Ramos (cell line): Measurements from ENCODE around the gene OTOS.

Experiments
- in situ Hi-C: fragments of 300-500 bp; cut with MboI; formaldehyde crosslinking; loops from one replicate; pipeline ENCODE4 v1.14.3; 2022; ENCODE audit warnings: low sequenced_read_pairs; ENCODE audit not compliant: unreplicated experiment

OTOS gene

DNA sequence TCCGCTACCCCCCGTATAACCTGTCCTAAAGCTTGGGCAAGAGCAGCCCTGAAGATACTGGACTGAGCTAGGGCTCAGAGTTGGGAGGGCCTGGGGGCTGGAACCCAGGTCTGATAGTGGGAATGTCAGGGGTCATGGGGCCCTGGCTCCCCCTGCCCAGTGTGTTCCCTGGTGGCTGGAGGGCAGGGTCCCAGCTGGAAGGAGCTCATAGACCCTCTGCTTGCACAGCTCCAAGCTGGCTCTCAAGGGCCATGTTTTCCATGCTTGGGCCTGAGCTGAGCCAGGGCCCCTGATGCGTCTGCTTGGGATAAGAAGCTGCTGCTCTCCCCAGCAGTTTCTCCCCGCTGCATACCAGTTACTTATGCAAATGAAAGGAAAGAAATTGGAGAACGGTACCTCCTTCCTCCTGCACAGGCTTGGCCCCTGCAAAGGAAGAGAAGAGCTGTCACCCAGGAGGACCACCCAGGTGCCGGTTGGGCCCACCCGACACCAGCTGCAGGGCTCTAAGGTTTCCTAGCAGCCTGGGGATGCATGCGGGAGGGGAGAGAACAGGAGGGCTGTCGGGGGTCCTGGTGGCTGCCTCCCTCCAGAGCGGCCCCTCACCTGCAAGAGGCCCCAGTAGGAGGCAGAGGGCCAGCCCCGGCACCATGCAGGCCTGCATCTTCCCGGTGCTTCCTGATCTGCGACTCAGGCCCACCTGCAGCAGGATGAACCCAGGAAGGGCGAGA is 628 bp downstream of the OTOS start:
- in situ Hi-C loops: loop anchor here (5.0 kb wide), 1 partner anchor 83 kb away; no protein-coding TSS in a partner anchor

DNA sequence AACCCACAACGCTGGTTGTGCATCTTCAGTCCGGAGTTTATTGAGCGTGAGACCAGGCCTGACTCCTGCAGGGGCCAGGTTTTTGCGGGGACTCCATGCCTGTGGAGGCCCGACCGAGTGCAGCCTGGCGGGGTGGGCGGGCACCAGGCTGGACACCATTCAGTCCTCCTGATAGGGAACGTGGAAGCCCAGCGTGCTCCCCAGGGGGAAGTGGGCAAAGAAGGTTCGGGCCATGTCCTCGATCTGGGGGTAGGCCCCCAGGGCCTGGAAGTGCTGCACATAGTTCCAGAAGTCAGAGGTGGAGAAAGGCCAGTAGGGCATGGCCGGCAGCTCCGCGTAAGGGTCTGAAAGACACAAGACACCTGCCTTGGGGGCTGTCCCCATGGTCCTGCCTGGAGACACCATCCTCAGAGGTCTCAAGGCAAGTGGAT is 1.4 kb downstream of the OTOS start:
- in situ Hi-C loops: no loop called here

DNA sequence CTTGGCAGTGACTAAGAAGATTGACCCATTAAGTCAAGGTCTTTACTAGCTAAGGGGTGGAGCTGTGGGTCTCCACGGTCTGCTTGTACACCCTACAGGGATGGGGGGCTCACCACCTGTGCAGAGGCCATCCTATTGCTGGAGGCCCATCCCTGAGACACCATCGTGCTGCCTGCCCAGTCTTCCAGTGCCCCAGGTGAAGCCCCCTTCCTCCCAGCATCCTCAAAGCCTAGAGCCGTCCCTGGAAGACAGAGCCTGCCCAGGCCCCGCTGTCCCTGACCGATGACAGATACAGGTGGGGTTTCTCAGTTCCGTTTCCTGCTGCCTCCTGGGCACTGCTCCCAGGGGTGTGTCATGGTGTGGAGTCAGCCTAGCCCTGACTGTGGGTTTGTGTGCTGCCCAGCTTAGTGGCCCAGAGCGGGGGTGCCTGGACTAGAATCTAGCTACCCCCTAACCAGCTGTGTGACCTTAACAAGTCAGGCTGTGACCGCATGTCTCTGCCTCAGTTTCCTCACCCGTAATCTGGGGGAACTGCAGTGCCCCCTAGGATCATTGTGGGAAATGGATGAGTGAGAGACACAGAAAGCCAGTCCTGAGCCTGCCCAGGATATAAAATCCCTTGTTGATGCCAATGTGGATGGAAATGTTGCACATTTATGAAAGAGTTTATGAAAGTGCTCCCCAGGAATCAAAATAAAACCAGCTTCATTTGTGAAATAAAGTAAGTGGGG is 2.0 kb downstream of the OTOS start:
- in situ Hi-C loops: no loop called here

DNA sequence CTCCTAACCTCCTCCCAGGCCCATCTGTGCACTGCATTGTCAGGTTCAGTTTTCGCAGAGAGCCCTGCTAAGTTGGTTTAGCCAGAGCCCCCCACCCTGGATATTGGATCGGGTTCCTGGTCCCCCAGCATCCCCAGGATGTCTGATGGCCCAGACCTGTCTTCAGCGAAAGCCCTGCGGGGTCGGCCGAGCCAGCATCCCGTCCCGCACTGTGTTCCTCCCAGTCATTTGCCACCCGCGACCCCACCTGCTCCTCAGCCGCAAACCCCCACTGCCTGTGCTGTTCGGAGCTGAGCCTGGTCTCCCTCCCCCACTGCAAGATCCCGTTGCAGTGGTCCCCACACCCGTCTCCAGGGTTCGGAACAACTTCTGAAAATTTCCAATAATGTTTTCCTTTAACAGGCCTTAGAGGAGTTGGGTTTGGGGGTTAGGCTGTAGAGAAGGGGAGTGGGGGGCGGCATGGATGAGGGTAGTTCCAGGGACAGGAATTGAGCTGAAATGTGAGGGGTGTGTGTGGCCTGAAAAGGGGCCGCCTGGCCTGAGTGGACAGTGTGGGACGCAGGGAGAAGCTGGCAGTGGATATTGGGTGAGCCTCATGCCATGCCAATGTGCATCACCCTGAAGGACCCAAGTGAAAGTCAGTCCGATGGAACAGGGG is 2.7 kb downstream of the OTOS start:
- in situ Hi-C loops: no loop called here

- in situ Hi-C loops: no loop called here
These were observed 3.7 kb downstream of the OTOS start for GRCh38 chr2:240136671-240137292.

DNA sequence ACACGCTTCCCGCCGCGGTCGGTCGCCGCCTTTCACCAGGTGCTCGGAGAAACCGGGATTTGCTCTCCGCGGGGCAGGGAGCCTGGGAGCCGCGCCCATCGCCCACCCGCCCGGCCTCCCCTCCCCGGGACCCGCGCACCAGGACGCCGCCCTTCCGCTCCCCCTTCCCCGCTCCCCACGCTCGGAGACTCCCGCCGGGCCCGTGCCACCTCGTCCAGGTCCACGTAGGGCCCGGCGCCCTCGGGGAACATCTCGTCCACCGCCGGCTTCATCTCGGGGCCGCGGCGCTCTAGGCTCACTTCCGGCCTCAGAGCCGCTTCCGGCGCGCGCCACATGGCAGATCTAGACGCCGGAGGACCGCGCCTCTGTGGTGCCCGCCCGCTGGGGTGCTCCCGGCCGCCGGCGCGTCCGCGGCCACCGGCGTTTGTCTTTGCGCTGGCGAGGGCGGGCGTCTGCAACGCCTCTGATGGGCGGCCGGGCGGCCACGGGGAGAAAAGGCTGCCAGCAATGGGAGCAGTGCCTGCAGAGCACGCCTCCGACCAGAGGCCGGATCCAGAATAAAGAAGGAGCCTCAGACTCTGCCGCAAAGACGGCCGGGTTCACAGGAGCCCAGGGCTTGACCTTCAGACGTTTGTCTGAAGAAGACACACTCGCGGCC is 4.3 kb downstream of the OTOS start, which contains the start of gene COPS9:
Gene COPS9 (minus strand): TSS at position 293 of the 658 bp plus-strand sequence. CDS start 21 bp downstream, at position 272.
- in situ Hi-C loops: no loop called here

DNA sequence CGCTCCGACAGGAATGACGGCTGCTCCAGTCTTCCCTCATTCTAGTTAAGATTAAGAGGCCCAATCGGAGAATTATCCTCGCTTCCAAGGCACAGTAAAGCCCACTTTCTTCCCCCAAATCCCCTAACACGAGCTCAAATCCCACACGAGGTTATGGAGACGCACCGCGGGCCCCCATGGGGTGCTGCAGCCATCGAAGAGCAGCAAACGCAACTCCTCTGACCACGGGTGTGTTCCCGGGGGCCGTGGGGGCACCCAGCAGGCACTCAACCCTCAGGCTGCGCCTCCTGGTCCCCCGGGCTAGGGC is 4.8 kb downstream of the OTOS start:
- in situ Hi-C loops: no loop called here

DNA sequence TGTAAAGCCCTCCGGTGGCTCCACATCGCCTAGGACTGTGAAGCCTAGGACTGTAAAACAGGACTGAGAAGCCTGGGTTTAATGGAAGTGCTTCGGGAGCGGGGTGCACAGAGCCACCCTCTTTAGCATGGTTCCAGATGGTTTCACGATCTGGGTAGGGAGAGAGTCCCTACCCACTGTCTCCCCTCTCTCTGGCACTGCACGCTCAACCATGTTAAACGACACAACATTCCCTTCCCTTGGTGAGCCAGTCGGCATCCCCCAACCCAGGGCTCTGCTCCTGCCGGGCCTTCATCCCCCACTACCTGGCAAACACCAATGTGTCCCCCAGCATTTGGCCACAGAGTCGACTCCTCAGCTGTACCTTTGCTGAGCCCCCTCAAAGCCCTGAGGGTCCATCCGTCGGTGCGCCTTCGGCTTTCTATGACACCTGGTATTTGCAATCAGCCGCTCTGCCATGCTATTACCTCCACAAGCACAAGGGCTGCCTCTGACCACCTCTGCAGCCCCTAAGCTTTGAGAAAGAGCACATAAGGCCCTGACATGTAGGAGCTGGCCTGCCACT is 5.4 kb downstream of the OTOS start:
- in situ Hi-C loops: no loop called here

DNA sequence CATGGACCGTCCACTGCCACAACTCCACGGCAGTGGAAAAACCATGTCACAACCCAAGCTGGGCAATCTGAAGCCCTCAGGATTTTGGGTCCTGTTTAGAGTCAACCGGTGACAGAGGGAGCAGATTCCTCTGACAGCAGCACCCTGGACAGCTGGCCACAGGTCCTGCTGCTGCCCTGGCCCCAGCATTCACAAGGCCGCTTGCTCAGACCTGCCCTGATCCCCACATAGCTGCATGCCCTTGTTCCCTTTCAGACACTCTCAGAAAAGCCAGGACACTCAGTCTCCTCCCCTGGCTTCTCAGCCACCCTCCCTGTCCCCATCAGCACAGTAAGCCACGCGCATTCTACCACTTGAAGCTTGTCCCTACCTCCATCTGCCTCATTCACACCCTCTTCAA is 6.0 kb downstream of the OTOS start:
- in situ Hi-C loops: no loop called here

- in situ Hi-C loops: no loop called here
These were observed 7.1 kb downstream of the OTOS start for GRCh38 chr2:240133401-240133800.

DNA sequence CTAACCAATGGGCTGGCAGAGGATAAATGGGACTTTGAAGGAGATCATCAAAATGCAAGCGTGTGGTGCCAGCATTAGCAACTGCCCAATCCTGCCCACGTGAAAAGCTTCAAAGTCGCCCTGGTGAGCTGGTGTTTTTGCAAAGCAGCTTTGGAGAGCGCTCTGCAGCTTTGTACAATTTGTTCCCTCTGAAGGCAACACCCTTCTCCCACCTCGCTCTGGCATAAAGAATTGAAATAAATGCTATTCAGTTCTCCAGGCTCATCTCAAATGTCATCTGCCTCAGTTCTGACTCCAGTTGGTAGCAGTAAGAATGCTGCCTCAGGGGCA is 7.8 kb downstream of the OTOS start:
- in situ Hi-C loops: no loop called here

DNA sequence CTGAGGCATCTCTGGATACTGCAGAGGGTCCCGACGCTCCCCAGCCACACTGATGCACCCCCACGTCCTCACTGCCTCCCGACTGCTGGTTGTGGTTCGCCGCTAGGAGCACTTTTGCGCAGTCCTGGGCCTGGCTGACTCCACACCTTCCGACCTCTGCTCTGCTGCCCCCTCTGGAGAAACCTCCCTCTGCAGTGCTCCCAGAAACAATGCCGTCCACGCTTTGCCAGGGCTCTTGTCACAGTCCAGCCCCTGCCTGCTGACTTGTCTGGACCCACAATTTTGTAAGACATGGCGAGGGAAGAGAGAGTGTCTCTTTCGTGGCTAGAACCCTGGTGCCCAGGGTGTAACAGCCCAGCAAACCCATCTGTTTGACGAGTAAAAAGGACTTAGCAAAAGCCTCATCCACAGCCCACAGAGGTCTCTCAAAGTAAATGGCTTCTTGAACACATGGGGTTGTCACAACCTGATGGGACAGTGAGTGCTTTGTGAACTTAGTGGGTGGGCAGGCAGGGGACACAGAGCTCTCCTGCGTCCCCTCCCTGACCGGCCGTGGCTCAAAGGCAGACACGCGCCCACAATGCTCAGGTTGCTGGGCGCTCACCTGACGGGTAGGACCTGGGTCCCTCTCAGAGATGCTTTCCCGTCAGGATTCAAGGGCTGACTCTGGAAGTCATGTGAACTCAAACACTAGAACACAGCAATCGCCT is 8.4 kb downstream of the OTOS start:
- in situ Hi-C loops: no loop called here

DNA sequence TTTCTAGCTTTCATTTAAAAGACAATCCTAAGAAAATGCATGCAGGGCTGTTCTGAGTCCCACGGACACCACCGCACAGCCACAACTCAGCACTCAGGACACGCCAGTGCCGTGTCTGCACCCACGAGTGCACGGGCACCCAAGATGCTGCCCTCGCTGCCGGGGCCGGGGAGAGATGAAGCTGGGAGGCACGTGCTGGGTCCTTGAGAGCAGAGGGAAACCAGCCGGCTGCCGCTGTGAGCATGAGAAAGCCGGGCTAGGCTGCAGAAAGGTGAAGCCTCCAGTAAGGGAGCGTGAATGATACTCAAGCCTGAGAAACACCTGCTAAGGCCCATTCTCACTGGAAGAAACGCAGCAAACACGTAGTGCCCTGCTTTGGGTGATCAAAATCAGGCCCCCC is 9.2 kb downstream of the OTOS start:
- in situ Hi-C loops: no loop called here

DNA sequence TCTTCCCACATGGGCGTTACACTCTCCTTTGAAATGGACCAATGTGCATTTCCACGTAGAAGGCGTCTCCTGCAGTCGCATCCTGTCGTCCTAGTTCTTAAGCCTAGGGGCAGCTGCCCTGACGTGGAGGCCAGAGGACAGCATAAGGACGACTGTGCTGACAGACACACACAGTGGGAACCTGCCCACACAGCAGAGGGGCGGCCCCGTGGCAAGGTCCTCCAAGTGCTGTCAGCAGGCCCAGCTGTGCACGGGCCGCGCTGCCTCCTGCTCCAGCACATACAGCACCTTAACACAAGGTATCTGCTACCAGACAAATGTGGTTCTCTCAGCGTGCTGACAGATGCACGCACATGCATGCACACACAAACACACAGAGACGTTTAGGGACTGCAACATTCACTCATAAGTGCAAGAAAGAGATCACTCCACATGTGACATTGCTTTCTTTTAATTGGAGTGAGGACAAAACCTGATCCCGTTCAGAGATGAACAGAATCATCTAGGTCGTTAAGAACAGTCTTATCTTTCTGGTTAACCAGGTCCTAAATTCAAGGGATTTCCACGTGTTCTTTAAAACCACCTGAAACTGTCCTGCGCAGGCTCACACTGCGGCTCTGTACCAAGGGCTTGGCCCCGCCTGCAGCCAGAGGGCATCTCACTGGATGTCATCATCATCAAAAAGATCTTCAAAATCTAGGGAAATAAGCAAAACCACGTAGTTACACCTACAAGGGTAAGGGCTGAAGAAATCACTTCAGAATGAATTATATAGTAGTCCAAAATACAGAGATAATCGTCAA is 9.9 kb downstream of the OTOS start:
- in situ Hi-C loops: no loop called here

DNA sequence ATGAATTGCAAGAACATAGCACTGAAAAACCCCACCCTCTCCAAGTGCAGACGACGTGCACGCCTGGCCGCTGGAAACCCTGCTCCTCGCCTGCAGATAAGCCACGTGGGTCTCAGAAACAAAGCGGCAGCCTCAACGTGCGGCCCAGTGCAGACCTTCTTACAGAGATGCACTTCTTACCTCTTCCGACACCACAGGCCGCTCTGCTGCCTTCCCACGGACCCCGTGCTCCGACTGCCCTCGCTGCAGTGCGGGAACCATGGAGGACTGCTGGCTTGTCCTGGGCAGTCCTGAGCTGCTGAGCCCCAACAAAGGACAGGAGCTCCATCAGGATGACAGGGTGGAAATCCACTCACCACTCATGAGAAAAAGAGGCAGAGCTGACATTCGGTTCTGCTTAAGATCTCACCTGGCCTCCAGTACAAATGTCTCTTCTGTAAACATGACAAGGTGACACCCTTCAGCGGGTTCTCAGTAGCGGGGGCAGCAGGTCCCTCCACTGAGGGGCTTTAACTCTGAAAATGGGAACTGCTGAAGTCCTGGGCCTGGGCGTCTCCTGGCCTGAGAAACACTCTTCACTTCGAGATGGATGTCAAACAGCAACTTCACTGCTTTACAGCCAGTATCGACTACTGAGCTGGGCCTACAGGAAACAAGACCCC is 10.6 kb downstream of the OTOS start:
- in situ Hi-C loops: no loop called here

GRCh38 chr2:240129311-240129710 is 11.1 kb downstream of the OTOS start:
- in situ Hi-C loops: no loop called here

GRCh38 chr2:240128608-240129145 is 11.8 kb downstream of the OTOS start:
- in situ Hi-C loops: no loop called here
